ENCODE data around the gene UBE2J2. TPM values are rescaled to one million over a fixed set of nuclear protein-coding genes. Genes with fewer than 3 reads are reported as not detected.

Gene UBE2J2
- total and polyA plus RNA-seq, 2 of the 13 experiments (the other 11 are each of a cell fraction or from before 2014, with no cell fraction given) = 25.4 to 29.4 TPM

- H3K4me3 ChIP-seq (replicated peaks in 1 of 3; ENCODE audit: insufficient read depth in 1 of 3, low read depth in 2 of 3, low read length in 3 of 3) = peak overlapping the region; percentile 76 to 89 (median 82)
- peak overlapping the region; percentile 64 for H3K27ac ChIP-seq (ENCODE audit: extremely low read length, insufficient read depth, low read length)
- peaks cover 21% of the 10 kb centered on the region; the same call in 1 of the 2 replicates for H4K20me1 ChIP-seq (ENCODE audit: insufficient read depth, low read length)
- H3K36me3 ChIP-seq (replicated peaks in 1 of 2; ENCODE audit: control insufficient read depth in 1 of 2, insufficient read depth in 2 of 2, low read length in 2 of 2) = peaks cover 4 to 13% of the 10 kb centered on the region in 2 experiments; a peak in 2 of 5 replicates
- H2AFZ ChIP-seq (ENCODE audit: low read length) = no peak overlapping the region
- intact Hi-C loops (cut with micrococcal nuclease; ENCODE audit: unreplicated experiment) = no loop called here
- in situ Hi-C loops (cut with HindIII; ENCODE audit: extremely low pct_ligation_motif_present, low pct_unique_long_range_greater_than_20kb) = no loop called here
- no peaks in the 10 kb centered on the region; a peak in 1 of 5 replicates for H3K27me3 ChIP-seq (ENCODE audit: control insufficient read depth in 1 of 2, insufficient read depth in 2 of 2, low read length in 2 of 2)
- peaks cover 48% of the 10 kb centered on the region for H3K4me1 ChIP-seq (ENCODE audit: insufficient read depth, low read length)
- no TSS peak for BruUV-seq (replicated peaks)
- ChIA-PET POLR2A (interaction anchor here (0.7 to 2.2 kb wide), 13 partner anchors 9 to 272 kb away, joined by 3 to 11 read pairs (median 4); partner anchors contain the start of gene SDF4), CTCF (ENCODE audit: low intra/inter-chr PET ratio, low total read pairs) (no interaction called here)
- WGBS (ENCODE audit: low lambda C conversion rate) = no CpG with 5 or more reads among the region's 31 CpGs
- H3K9ac ChIP-seq (ENCODE audit: insufficient read depth, low read depth, low read length) = peak overlapping the region; percentile 94
- DNase-seq (ENCODE audit: low spot score) (no peak), ATAC-seq (no peak), FAIRE-seq (no peak)
- peaks cover 42% of the 10 kb centered on the region for H3K79me2 ChIP-seq (ENCODE audit: insufficient read depth, low read length)
- H3K4me2 ChIP-seq (ENCODE audit: low read depth, low read length) = peak overlapping the region; percentile 94
- H3K9me3 ChIP-seq (ENCODE audit: low read length) = no peaks in the 10 kb centered on the region
- TF ChIP-seq UBTF (CRISPR knock-in tag; IDR thresholded peaks at IDR 0.05) (peak; percentile 6; the same call in 1 of the 2 replicates), JUN (CRISPR knock-in tag; IDR thresholded peaks at IDR 0.05) (no peak), FOSL1 (CRISPR knock-in tag; IDR thresholded peaks at IDR 0.05; ENCODE audit: borderline replicate concordance) (0 out of 2 replicates have a peak, but pooled peaks have one; percentile 3), ZNF549 (CRISPR knock-in tag; IDR thresholded peaks at IDR 0.05) (no peak), SALL2 (CRISPR knock-in tag; IDR thresholded peaks at IDR 0.05) (0 out of 2 replicates have a peak, but pooled peaks have one; percentile 7), ARNT2 (CRISPR knock-in tag; IDR thresholded peaks at IDR 0.05; ENCODE audit: low read depth) (no peak), ZNF335 (CRISPR knock-in tag; IDR thresholded peaks at IDR 0.05) (0 out of 2 replicates have a peak, but pooled peaks have one; percentile 7), HOXA5 (CRISPR knock-in tag; IDR thresholded peaks at IDR 0.05) (0 out of 2 replicates have a peak, but pooled peaks have one; percentile 28), ZNF598 (CRISPR knock-in tag; IDR thresholded peaks at IDR 0.05; ENCODE audit: borderline replicate concordance) (peak; percentile 79; the same call in 1 of the 2 replicates), ZNF275 (CRISPR knock-in tag; IDR thresholded peaks at IDR 0.05; ENCODE audit: borderline replicate concordance) (no peak), ZNF205 (CRISPR knock-in tag; IDR thresholded peaks at IDR 0.05) (0 out of 2 replicates have a peak, but pooled peaks have one; percentile 1), ZEB1 (IDR thresholded peaks at IDR 0.05; ENCODE audit: insufficient replicate concordance, low read depth) (peak; percentile 6), ZNF235 (CRISPR knock-in tag; IDR thresholded peaks at IDR 0.05; ENCODE audit: borderline replicate concordance) (0 out of 2 replicates have a peak, but pooled peaks have one; percentile 23), ZNF180 (CRISPR knock-in tag; IDR thresholded peaks at IDR 0.05; ENCODE audit: borderline replicate concordance, low read depth) (no peak), ZNF333 (CRISPR knock-in tag; IDR thresholded peaks at IDR 0.05; ENCODE audit: borderline replicate concordance) (no peak), HMGXB3 (CRISPR knock-in tag; IDR thresholded peaks at IDR 0.05; ENCODE audit: borderline replicate concordance) (no peak), ZNF430 (CRISPR knock-in tag; IDR thresholded peaks at IDR 0.05) (0 out of 2 replicates have a peak, but pooled peaks have one; percentile 27), ZMAT3 (CRISPR knock-in tag; conservative IDR thresholded peaks at IDR 0.05) (no peak)
These were observed 494 bp downstream of the UBE2J2 start for GRCh38 chr1:1273209-1273511.

Measured in HepG2 (cell line).